ENCODE data around the gene EIF2S2. TPM values are rescaled to one million over a fixed set of nuclear protein-coding genes. Genes with fewer than 3 reads are reported as not detected.

EIF2S2 gene
- total RNA-seq, 1 experiment from 2014 or later: 121 TPM

DNA sequence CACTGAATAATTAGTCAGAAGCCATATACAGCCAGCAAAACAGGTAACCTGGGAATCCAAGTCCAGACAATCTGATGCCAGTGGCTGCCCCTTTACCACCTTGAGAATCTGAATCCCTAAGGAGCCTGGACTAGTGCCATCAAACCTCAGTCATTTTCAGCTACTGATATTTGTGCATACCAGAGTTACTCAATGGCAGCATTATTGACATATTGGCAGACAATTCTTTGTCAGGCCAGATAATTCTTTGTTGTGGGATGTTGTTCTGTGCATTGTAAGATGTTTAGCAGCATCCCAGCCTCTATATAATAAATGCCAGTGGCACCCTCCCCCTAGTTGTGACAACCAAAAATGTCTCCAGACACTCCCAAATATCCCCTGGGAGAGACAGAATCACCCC, 3.2 kb upstream of the EIF2S2 start:
- Histone ChIP-seq H3K4me1 (ENCODE audit: control insufficient read depth in 1 of 2, insufficient read depth in 2 of 2, low read length in 2 of 2) (peaks cover 14 to 26% of the 10 kb centered on the region in 2 experiments), H3K36me3 (ENCODE audit: control insufficient read depth in 1 of 2, insufficient read depth in 2 of 2, low read length in 2 of 2) (no peaks in the 10 kb centered on the region), H3K79me2 (ENCODE audit: insufficient read depth, low read length) (peaks cover 18% of the 10 kb centered on the region), H2AFZ (ENCODE audit: low read depth, low read length, poor library complexity, severe bottlenecking) (no peak overlapping the region), H3K9ac (ENCODE audit: low read length) (no peak overlapping the region), H3K4me2 (ENCODE audit: low read length) (no peak overlapping the region), H3K9me3 (ENCODE audit: control insufficient read depth in 1 of 2, insufficient read depth in 1 of 2, low read depth in 1 of 2, low read length in 2 of 2) (no peaks in the 10 kb centered on the region), H3K27me3 (ENCODE audit: insufficient read depth, low read length) (no peaks in the 10 kb centered on the region), H4K20me1 (ENCODE audit: insufficient read depth) (peaks cover 7% of the 10 kb centered on the region; the same call in 1 of the 2 replicates), H3K4me3 (replicated peaks in 1 of 2; ENCODE audit: low read depth in 1 of 2, low read length in 2 of 2) (no peak overlapping the region), H3K9me2 (ENCODE audit: insufficient read depth) (no peaks in the 10 kb centered on the region), H3K27ac (ENCODE audit: low read depth, low read length) (no peak overlapping the region)
- DNase-seq (ENCODE audit: low read depth, low spot score): no peak
- ATAC-seq: no peak
- intact Hi-C loops (cut with micrococcal nuclease): no loop called here
- CTCF ChIA-PET: no interaction called here
- RAD21 ChIA-PET (ENCODE audit: low non-redundant PET in 1 of 2, low total read pairs in 2 of 2, uncharacterized antibody in 2 of 2, unreplicated experiment in 2 of 2): no interaction called here
- POLR2A ChIA-PET: no interaction called here
- TF ChIP-seq JUND (IDR thresholded peaks at IDR 0.05): no peak
- no TSS peak for BruUV-seq (replicated peaks)

DNA sequence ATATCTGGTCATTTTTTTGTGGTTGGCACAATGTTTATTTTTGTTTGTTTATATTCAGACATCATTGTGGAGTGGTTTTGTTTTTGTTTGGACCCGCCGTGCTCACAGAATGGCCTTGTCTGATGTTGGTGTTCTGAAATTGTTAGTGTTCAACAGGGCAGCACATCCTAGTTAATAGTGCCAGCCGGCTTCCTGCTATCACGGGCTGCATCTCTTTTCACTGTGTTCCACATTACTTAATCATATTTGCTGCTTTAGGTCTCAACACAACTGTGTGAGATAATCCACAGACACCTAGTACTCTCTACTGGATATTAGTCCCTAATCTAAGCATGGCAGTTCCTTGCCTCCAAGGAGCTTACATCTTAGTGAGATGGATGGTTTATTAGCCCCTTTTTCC, 2.8 kb upstream of the EIF2S2 start:
- BruUV-seq (replicated peaks): no TSS peak
- no peak overlapping the region for H3K4me2 ChIP-seq (ENCODE audit: low read length)
- H4K20me1 ChIP-seq (ENCODE audit: insufficient read depth): peaks cover 10% of the 10 kb centered on the region; the same call in 1 of the 2 replicates
- ChIA-PET CTCF (no interaction called here), RAD21 (ENCODE audit: low non-redundant PET in 1 of 2, low total read pairs in 2 of 2, uncharacterized antibody in 2 of 2, unreplicated experiment in 2 of 2) (no interaction called here), POLR2A (no interaction called here)
- no peaks in the 10 kb centered on the region for H3K9me2 ChIP-seq (ENCODE audit: insufficient read depth)
- H3K79me2 ChIP-seq (ENCODE audit: insufficient read depth, low read length): peaks cover 22% of the 10 kb centered on the region
- no peak overlapping the region for H3K27ac ChIP-seq (ENCODE audit: low read depth, low read length)
- DNase-seq (ENCODE audit: low read depth, low spot score) (no peak), ATAC-seq (no peak)
- H3K4me3 ChIP-seq (replicated peaks in 1 of 2; ENCODE audit: low read depth in 1 of 2, low read length in 2 of 2): no peak overlapping the region
- H3K36me3 ChIP-seq (ENCODE audit: control insufficient read depth in 1 of 2, insufficient read depth in 2 of 2, low read length in 2 of 2): 0 out of 4 replicates have a peak, but pooled peaks cover 0 to 2% of the 10 kb centered on the region in 2 experiments
- intact Hi-C loops (cut with micrococcal nuclease): no loop called here
- H3K4me1 ChIP-seq (ENCODE audit: control insufficient read depth in 1 of 2, insufficient read depth in 2 of 2, low read length in 2 of 2): peaks cover 14 to 28% of the 10 kb centered on the region in 2 experiments
- H3K27me3 ChIP-seq (ENCODE audit: insufficient read depth, low read length): no peaks in the 10 kb centered on the region
- no peak overlapping the region for H3K9ac ChIP-seq (ENCODE audit: low read length)
- no peak overlapping the region for H2AFZ ChIP-seq (ENCODE audit: low read depth, low read length, poor library complexity, severe bottlenecking)
- no peaks in the 10 kb centered on the region for H3K9me3 ChIP-seq (ENCODE audit: control insufficient read depth in 1 of 2, insufficient read depth in 1 of 2, low read depth in 1 of 2, low read length in 2 of 2)
- TF ChIP-seq, protein P1, sequence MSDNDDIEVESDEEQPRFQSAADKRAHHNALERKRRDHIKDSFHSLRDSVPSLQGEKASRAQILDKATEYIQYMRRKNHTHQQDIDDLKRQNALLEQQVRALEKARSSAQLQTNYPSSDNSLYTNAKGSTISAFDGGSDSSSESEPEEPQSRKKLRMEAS (IDR thresholded peaks at IDR 0.05): no peak
- no peak for TF ChIP-seq SIN3A (IDR thresholded peaks at IDR 0.05; ENCODE audit: low read depth)
- no peak for TF ChIP-seq CEBPB (IDR thresholded peaks at IDR 0.05; ENCODE audit: low read depth)
- no peak for TF ChIP-seq SRF (IDR thresholded peaks at IDR 0.05; ENCODE audit: low read depth)
- TF ChIP-seq, protein P2, sequence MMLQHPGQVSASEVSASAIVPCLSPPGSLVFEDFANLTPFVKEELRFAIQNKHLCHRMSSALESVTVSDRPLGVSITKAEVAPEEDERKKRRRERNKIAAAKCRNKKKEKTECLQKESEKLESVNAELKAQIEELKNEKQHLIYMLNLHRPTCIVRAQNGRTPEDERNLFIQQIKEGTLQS (IDR thresholded peaks at IDR 0.05): no peak
- TF ChIP-seq EZH2phosphoT487 (IDR thresholded peaks at IDR 0.05; ENCODE audit: borderline replicate concordance): no peak
- no peak for TF ChIP-seq RAD21 (IDR thresholded peaks at IDR 0.05; ENCODE audit: low read depth)
- TF ChIP-seq YY1 (IDR thresholded peaks at IDR 0.05; ENCODE audit: extremely low read depth, insufficient replicate concordance, low read depth, low read length): no peak
- no peak for TF ChIP-seq EGR1 (IDR thresholded peaks at IDR 0.05; ENCODE audit: low read depth)
- no peak for TF ChIP-seq ZBTB33 (IDR thresholded peaks at IDR 0.05; ENCODE audit: extremely low read depth, insufficient replicate concordance, low read length)
- no peak for TF ChIP-seq ELF1 (IDR thresholded peaks at IDR 0.05; ENCODE audit: borderline replicate concordance, low read depth)
- no peak for TF ChIP-seq SP1 (IDR thresholded peaks at IDR 0.05; ENCODE audit: low read depth)
- TF ChIP-seq, protein P3, sequence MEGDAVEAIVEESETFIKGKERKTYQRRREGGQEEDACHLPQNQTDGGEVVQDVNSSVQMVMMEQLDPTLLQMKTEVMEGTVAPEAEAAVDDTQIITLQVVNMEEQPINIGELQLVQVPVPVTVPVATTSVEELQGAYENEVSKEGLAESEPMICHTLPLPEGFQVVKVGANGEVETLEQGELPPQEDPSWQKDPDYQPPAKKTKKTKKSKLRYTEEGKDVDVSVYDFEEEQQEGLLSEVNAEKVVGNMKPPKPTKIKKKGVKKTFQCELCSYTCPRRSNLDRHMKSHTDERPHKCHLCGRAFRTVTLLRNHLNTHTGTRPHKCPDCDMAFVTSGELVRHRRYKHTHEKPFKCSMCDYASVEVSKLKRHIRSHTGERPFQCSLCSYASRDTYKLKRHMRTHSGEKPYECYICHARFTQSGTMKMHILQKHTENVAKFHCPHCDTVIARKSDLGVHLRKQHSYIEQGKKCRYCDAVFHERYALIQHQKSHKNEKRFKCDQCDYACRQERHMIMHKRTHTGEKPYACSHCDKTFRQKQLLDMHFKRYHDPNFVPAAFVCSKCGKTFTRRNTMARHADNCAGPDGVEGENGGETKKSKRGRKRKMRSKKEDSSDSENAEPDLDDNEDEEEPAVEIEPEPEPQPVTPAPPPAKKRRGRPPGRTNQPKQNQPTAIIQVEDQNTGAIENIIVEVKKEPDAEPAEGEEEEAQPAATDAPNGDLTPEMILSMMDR (IDR thresholded peaks at IDR 0.05 in 2 of 3, conservative IDR thresholded peaks at IDR 0.05 in 1 of 3; ENCODE audit: borderline replicate concordance in 1 of 3, insufficient read depth in 1 of 3, low read depth in 2 of 3, low read length in 2 of 3): no peak
- TF ChIP-seq FOSL1 (IDR thresholded peaks at IDR 0.05; ENCODE audit: low read depth): no peak
- TF ChIP-seq TCF7L2 (IDR thresholded peaks at IDR 0.05; ENCODE audit: borderline replicate concordance, extremely low read depth, insufficient read depth, insufficient read length): no peak
- no peak for TF ChIP-seq POLR2A (IDR thresholded peaks at IDR 0.05; ENCODE audit: borderline replicate concordance, extremely low read depth, insufficient read depth, insufficient read length)
- TF ChIP-seq CBX3 (IDR thresholded peaks at IDR 0.05; ENCODE audit: low read depth): no peak

All from HCT116 (cell line).